HCT116 (cell line): ENCODE data around the gene TBL1X. TPM values are rescaled to one million over a fixed set of nuclear protein-coding genes. Genes with fewer than 3 reads are reported as not detected.

ENCODE experiments used
- ATAC-seq: fragments of 200-7000 bp; cut with Tn5 transposase; 2 replicates; pipeline ENCODE4 v1.9.1; 2020; ENCODE audit warnings: mild to moderate bottlenecking, moderate library complexity
- BruUV-seq: library from RNA; stranded (reverse); fragments of 400-500 nt; replicated peaks from 2 replicates; lab custom pipeline; 2021; lab: Mats Ljungman, UMichigan
- CTCF ChIA-PET: fragments of 300-600 bp; sonication (Branson Sonifier 250); formaldehyde crosslinking; loops from one replicate; lab custom pipeline; 2021; ENCODE audit warnings: antibody characterized with exemption; lab: Charles Lee
- POLR2A ChIA-PET: fragments of 300-600, 350-600 bp; sonication (Branson Sonifier 250); formaldehyde crosslinking; loops from one replicate; lab custom pipeline; 2021; ENCODE audit warnings: antibody characterized with exemption; lab: Charles Lee
- RAD21 ChIA-PET, 2 experiments: fragments of 300-600 bp; sonication (Branson Sonifier 250); formaldehyde crosslinking; loops; one replicate each; lab custom pipeline; 2023; ENCODE audit warnings: low total read pairs in 2 of 2; ENCODE audit not compliant: uncharacterized antibody in 2 of 2, unreplicated experiment in 2 of 2, low non-redundant PET in 1 of 2; lab: Charles Lee
- DNase-seq: peaks from one replicate; pipeline ENCODE4 v3.0.0-alpha.2; 2010; ENCODE audit warnings: low read depth, low spot score
- H2AFZ ChIP-seq: fragments of 200-600 bp; shearing (Covaris generic), sonication (generic); 2 replicates; pipeline ENCODE4 v1.6.1; 2017; ENCODE audit warnings: low read depth, mixed run types, mixed read lengths, antibody characterized with exemption, low read length; ENCODE audit not compliant: poor library complexity, severe bottlenecking
- H3K27ac ChIP-seq: 2 replicates; pipeline ENCODE4 v1.5.1; 2012; ENCODE audit warnings: low read depth, low read length
- H3K27me3 ChIP-seq: fragments of 200-600 bp; sonication (generic); 2 replicates; pipeline ENCODE4 v1.6.1; 2016; ENCODE audit warnings: mixed run types, low read length, mixed read lengths; ENCODE audit not compliant: insufficient read depth
- H3K36me3 ChIP-seq, 2 experiments: fragments of 200-500 bp in 1 of 2; fragments of 200-600 bp in 1 of 2; sonication (Bioruptor generic) in 1 of 2; sonication (generic) in 1 of 2; 2 replicates each; pipeline versions ENCODE4 v1.5.1 to v1.6.1; 2014 to 2016; ENCODE audit warnings: low read length in 2 of 2, inconsistent platforms in 1 of 2, mixed read lengths in 1 of 2, mixed run types in 1 of 2; ENCODE audit not compliant: insufficient read depth in 2 of 2, control insufficient read depth in 1 of 2
- H3K4me1 ChIP-seq, 2 experiments: fragments of 200-600 bp in 1 of 2; sonication (generic) in 1 of 2; 2 replicates each; pipeline versions ENCODE4 v1.5.1 to v1.6.1; 2012 to 2017; ENCODE audit warnings: low read length in 2 of 2, inconsistent platforms in 1 of 2, mild to moderate bottlenecking in 1 of 2, mixed read lengths in 1 of 2, mixed run types in 1 of 2, moderate library complexity in 1 of 2; ENCODE audit not compliant: insufficient read depth in 2 of 2, control insufficient read depth in 1 of 2
- H3K4me2 ChIP-seq: fragments of 200-600 bp; sonication (generic); 2 replicates; pipeline ENCODE4 v1.6.1; 2017; ENCODE audit warnings: mixed run types, low read length, mixed read lengths
- H3K4me3 ChIP-seq, 2 experiments: fragments of 200-600 bp in 1 of 2; sonication (generic) in 1 of 2; replicated peaks in 1 of 2; 2 replicates each; pipeline ENCODE4 v1.5.1; 2011 to 2016; ENCODE audit warnings: low read length in 2 of 2, control low read depth in 1 of 2, low read depth in 1 of 2, mild to moderate bottlenecking in 1 of 2, mixed read lengths in 1 of 2, mixed run types in 1 of 2
- H3K79me2 ChIP-seq: fragments of 200-600 bp; sonication (generic); 2 replicates; pipeline ENCODE4 v1.6.1; 2017; ENCODE audit warnings: mild to moderate bottlenecking, mixed run types, low read length, moderate library complexity, mixed read lengths; ENCODE audit not compliant: insufficient read depth
- H3K9ac ChIP-seq: fragments of 200-600 bp; sonication (generic); 2 replicates; pipeline ENCODE4 v1.6.1; 2016; ENCODE audit warnings: low read length, mixed read lengths
- H3K9me2 ChIP-seq: fragments of 200-600 bp; sonication (generic), shearing (Covaris generic); 2 replicates; pipeline ENCODE4 v1.6.1; 2017; ENCODE audit warnings: mixed run types, mild to moderate bottlenecking, moderate library complexity; ENCODE audit not compliant: insufficient read depth
- H3K9me3 ChIP-seq, 2 experiments: fragments of 200-500 bp in 1 of 2; fragments of 200-600 bp in 1 of 2; sonication (Bioruptor generic) in 1 of 2; sonication (generic) in 1 of 2; 2 replicates each; pipeline ENCODE4 v1.6.1; 2014 to 2017; ENCODE audit warnings: low read length in 2 of 2, mixed read lengths in 2 of 2, inconsistent platforms in 1 of 2, low read depth in 1 of 2, mild to moderate bottlenecking in 1 of 2, mixed run types in 1 of 2, moderate library complexity in 1 of 2; ENCODE audit not compliant: control insufficient read depth in 1 of 2, insufficient read depth in 1 of 2
- H4K20me1 ChIP-seq: fragments of 200-600 bp; sonication (generic), shearing (Covaris generic); 2 replicates; pipeline ENCODE4 v1.6.1; 2017; ENCODE audit warnings: mixed run types, mild to moderate bottlenecking, moderate library complexity; ENCODE audit not compliant: insufficient read depth
- CEBPB ChIP-seq: IDR thresholded peaks from 2 replicates; pipeline ENCODE4 v1.6.1; 2012; ENCODE audit warnings: low read depth
- EGR1 ChIP-seq: IDR thresholded peaks from 2 replicates; pipeline ENCODE4 v1.6.1; 2012; ENCODE audit warnings: low read depth
- ELF1 ChIP-seq: IDR thresholded peaks from 2 replicates; pipeline ENCODE4 v1.6.1; 2012; ENCODE audit warnings: low read depth, borderline replicate concordance
- EZH2 ChIP-seq: fragments of 200-600 bp; sonication (generic); IDR thresholded peaks from 2 replicates; pipeline ENCODE4 v1.6.1; 2017; ENCODE audit warnings: antibody characterized with exemption, mixed run types
- EZH2phosphoT487 ChIP-seq: fragments of 200-600 bp; IDR thresholded peaks from 2 replicates; pipeline ENCODE4 v1.6.1; 2018; ENCODE audit warnings: antibody characterized with exemption, borderline replicate concordance
- JUND ChIP-seq: IDR thresholded peaks from 2 replicates; pipeline ENCODE4 v1.6.1; 2012
- POLR2A ChIP-seq: IDR thresholded peaks from 2 replicates; pipeline ENCODE4 v1.7.0; 2011; ENCODE audit warnings: borderline replicate concordance; ENCODE audit not compliant: insufficient read depth, insufficient read length; ENCODE audit errors: extremely low read depth
- POLR2AphosphoS5 ChIP-seq: IDR thresholded peaks from 2 replicates; pipeline ENCODE4 v1.6.1; 2011; ENCODE audit warnings: mild to moderate bottlenecking, low read depth, low read length, moderate library complexity
- RAD21 ChIP-seq: IDR thresholded peaks from 2 replicates; pipeline ENCODE4 v1.6.1; 2012; ENCODE audit warnings: low read depth, mild to moderate bottlenecking
- SRF ChIP-seq: IDR thresholded peaks from 2 replicates; pipeline ENCODE4 v1.6.1; 2012; ENCODE audit warnings: low read depth
- ZNF274 ChIP-seq: fragments of 200-500 bp; sonication (Bioruptor generic); IDR thresholded peaks from 2 replicates; pipeline ENCODE4 v1.6.1; 2014; ENCODE audit warnings: mild to moderate bottlenecking, low read depth, low read length, inconsistent platforms
- intact Hi-C: fragments of 100-400 bp; cut with micrococcal nuclease; formaldehyde crosslinking; loops from 2 replicates; pipeline ENCODE4 v1.10.0; 2022
- total RNA-seq: library from RNA; stranded (reverse); gene quantifications from one replicate; pipeline ENCODE4 v1.2.1, GENCODE V29; 2021; ENCODE audit not compliant: unreplicated experiment
- TF ChIP-seq, protein P1 (sequence below), 3 experiments: fragments of 200-600 bp in 1 of 3; sonication (generic) in 1 of 3; IDR thresholded peaks in 2 of 3; conservative IDR thresholded peaks in 1 of 3; 2 replicates each; pipeline ENCODE4 v1.5.1; 2012 to 2017; ENCODE audit warnings: low read depth in 2 of 3, low read length in 2 of 3, antibody characterized with exemption in 1 of 3, borderline replicate concordance in 1 of 3, control low read depth in 1 of 3, mild to moderate bottlenecking in 1 of 3, mixed read lengths in 1 of 3, mixed run types in 1 of 3, moderate library complexity in 1 of 3; ENCODE audit not compliant: insufficient read depth in 1 of 3
- TF ChIP-seq, protein P2 (sequence below): IDR thresholded peaks from 2 replicates; pipeline ENCODE4 v1.6.1; 2012
- TF ChIP-seq, protein P3 (sequence below): IDR thresholded peaks from 2 replicates; pipeline ENCODE4 v1.6.1; 2012; ENCODE audit warnings: low read depth

Gene TBL1X
- total RNA-seq, 1 experiment from 2014 or later: 37.8 TPM

DNA sequence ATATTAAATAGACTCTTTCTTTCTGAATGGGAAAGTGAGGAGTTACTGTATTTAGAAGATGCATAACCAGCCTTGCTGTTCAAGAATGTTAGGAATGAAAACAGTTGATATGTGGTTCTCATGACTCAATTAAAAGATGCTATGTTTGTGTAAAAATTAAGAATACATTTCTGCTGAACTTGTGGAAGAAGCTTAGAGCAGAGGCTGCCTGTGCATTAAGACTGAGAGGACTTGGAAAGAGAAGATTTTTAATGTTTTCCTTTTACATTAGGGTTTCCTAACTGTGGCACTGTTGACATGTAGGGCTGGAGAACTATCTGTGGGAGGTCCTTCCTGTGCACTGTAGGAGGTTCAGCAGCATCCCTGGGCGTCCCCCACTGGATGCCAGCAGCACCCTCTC lies 163.1 kb downstream of the TBL1X start:
- Histone ChIP-seq H3K9me2 (no peaks in the 10 kb centered on the region), H3K36me3 (no peaks in the 10 kb centered on the region), H3K79me2 (no peaks in the 10 kb centered on the region), H3K27me3 (no peaks in the 10 kb centered on the region), H3K4me3 (no peak overlapping the region), H3K9me3 (no peaks in the 10 kb centered on the region), H3K4me1 (no peaks in the 10 kb centered on the region), H4K20me1 (no peaks in the 10 kb centered on the region), H3K4me2 (no peak overlapping the region), H2AFZ (no peak overlapping the region), H3K27ac (no peak overlapping the region), H3K9ac (no peak overlapping the region)
- CTCF ChIA-PET: no interaction called here
- intact Hi-C loops: no loop called here
- ATAC-seq (no peak), DNase-seq (no peak)
- TF ChIP-seq ELF1 (no peak), JUND (no peak), POLR2A (no peak), POLR2AphosphoS5 (no peak), CEBPB (no peak), EZH2 (no peak), SRF (no peak), EZH2phosphoT487 (no peak), RAD21 (no peak), EGR1 (no peak), ZNF274 (no peak)
- TF ChIP-seq, protein P1, sequence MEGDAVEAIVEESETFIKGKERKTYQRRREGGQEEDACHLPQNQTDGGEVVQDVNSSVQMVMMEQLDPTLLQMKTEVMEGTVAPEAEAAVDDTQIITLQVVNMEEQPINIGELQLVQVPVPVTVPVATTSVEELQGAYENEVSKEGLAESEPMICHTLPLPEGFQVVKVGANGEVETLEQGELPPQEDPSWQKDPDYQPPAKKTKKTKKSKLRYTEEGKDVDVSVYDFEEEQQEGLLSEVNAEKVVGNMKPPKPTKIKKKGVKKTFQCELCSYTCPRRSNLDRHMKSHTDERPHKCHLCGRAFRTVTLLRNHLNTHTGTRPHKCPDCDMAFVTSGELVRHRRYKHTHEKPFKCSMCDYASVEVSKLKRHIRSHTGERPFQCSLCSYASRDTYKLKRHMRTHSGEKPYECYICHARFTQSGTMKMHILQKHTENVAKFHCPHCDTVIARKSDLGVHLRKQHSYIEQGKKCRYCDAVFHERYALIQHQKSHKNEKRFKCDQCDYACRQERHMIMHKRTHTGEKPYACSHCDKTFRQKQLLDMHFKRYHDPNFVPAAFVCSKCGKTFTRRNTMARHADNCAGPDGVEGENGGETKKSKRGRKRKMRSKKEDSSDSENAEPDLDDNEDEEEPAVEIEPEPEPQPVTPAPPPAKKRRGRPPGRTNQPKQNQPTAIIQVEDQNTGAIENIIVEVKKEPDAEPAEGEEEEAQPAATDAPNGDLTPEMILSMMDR (IDR thresholded peaks at IDR 0.05 in 2 of 3, conservative IDR thresholded peaks at IDR 0.05 in 1 of 3; ENCODE audit: borderline replicate concordance in 1 of 3, insufficient read depth in 1 of 3, low read depth in 2 of 3, low read length in 2 of 3): no peak
- TF ChIP-seq, protein P2, sequence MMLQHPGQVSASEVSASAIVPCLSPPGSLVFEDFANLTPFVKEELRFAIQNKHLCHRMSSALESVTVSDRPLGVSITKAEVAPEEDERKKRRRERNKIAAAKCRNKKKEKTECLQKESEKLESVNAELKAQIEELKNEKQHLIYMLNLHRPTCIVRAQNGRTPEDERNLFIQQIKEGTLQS: no peak
- TF ChIP-seq, protein P3, sequence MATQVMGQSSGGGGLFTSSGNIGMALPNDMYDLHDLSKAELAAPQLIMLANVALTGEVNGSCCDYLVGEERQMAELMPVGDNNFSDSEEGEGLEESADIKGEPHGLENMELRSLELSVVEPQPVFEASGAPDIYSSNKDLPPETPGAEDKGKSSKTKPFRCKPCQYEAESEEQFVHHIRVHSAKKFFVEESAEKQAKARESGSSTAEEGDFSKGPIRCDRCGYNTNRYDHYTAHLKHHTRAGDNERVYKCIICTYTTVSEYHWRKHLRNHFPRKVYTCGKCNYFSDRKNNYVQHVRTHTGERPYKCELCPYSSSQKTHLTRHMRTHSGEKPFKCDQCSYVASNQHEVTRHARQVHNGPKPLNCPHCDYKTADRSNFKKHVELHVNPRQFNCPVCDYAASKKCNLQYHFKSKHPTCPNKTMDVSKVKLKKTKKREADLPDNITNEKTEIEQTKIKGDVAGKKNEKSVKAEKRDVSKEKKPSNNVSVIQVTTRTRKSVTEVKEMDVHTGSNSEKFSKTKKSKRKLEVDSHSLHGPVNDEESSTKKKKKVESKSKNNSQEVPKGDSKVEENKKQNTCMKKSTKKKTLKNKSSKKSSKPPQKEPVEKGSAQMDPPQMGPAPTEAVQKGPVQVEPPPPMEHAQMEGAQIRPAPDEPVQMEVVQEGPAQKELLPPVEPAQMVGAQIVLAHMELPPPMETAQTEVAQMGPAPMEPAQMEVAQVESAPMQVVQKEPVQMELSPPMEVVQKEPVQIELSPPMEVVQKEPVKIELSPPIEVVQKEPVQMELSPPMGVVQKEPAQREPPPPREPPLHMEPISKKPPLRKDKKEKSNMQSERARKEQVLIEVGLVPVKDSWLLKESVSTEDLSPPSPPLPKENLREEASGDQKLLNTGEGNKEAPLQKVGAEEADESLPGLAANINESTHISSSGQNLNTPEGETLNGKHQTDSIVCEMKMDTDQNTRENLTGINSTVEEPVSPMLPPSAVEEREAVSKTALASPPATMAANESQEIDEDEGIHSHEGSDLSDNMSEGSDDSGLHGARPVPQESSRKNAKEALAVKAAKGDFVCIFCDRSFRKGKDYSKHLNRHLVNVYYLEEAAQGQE: no peak
- POLR2A ChIA-PET: no interaction called here
- no TSS peak for BruUV-seq
- RAD21 ChIA-PET: no interaction called here
